Natural killer cell (primary cell): ENCODE data around the gene COL20A1. TPM values are rescaled to one million over a fixed set of nuclear protein-coding genes. Genes with fewer than 3 reads are reported as not detected.

Source experiments
- ATAC-seq, 3 donors: fragments of 150-1000 bp in 2 of 3; fragments of 200-7000 bp in 1 of 3; cut with Tn5 transposase; 1 replicate in 1 of 3; 2 replicates in 2 of 3; pipeline ENCODE4 v1.10.0; 2021; ENCODE audit warnings: mild to moderate bottlenecking in 2 of 3, moderate library complexity in 2 of 3
- DNase-seq, 2 donors: peaks; one replicate each; pipeline versions ENCODE4 v3.0.0 to v3.0.0-alpha.2; 2013 to 2021; ENCODE audit warnings: mixed read lengths in 1 of 2
- H3K27ac ChIP-seq: one replicate; pipeline ENCODE4 v1.5.1; 2013; ENCODE audit warnings: mild to moderate bottlenecking, low read length
- H3K27me3 ChIP-seq: one replicate; pipeline ENCODE4 v1.6.1; 2013; ENCODE audit warnings: low read length; ENCODE audit not compliant: control insufficient read depth, insufficient read depth
- H3K36me3 ChIP-seq: one replicate; pipeline ENCODE4 v1.6.1; 2013; ENCODE audit warnings: low read length; ENCODE audit not compliant: control insufficient read depth, insufficient read depth
- H3K4me1 ChIP-seq: one replicate; pipeline ENCODE4 v1.6.1; 2013; ENCODE audit warnings: low read length; ENCODE audit not compliant: control insufficient read depth, insufficient read depth
- H3K4me3 ChIP-seq: one replicate; pipeline ENCODE4 v1.5.1; 2013; ENCODE audit warnings: low read length
- H3K9me3 ChIP-seq: one replicate; pipeline ENCODE4 v1.6.1; 2013; ENCODE audit warnings: low read length; ENCODE audit not compliant: control insufficient read depth, insufficient read depth
- H3K27ac Mint-ChIP-seq, 2 donors: one replicate each; pipeline ENCODE4 v1.8.0; 2022; ENCODE audit warnings: mild to moderate bottlenecking in 2 of 2, mixed read lengths in 2 of 2, moderate library complexity in 1 of 2
- H3K27me3 Mint-ChIP-seq, 2 donors: one replicate each; pipeline ENCODE4 v1.8.0; 2022; ENCODE audit warnings: low read depth in 2 of 2, mixed read lengths in 2 of 2
- H3K36me3 Mint-ChIP-seq: one replicate; pipeline ENCODE4 v1.8.0; 2022; ENCODE audit warnings: mixed read lengths
- H3K4me1 Mint-ChIP-seq, 2 donors: one replicate each; pipeline ENCODE4 v1.8.0; 2022; ENCODE audit warnings: mixed read lengths in 2 of 2
- H3K4me3 Mint-ChIP-seq: one replicate; pipeline ENCODE4 v1.8.0; 2022; ENCODE audit warnings: mild to moderate bottlenecking, moderate library complexity, mixed read lengths
- H3K9me3 Mint-ChIP-seq, 2 donors: one replicate each; pipeline ENCODE4 v1.8.0; 2022; ENCODE audit warnings: mixed read lengths in 2 of 2
- WGBS: methylation state at CpG from one replicate; pipeline ENCODE4 v1.1.7; 2013; ENCODE audit warnings: missing lambda C conversion rate; ENCODE audit not compliant: insufficient coverage; 5-methylcytosine and 5-hydroxymethylcytosine counted together
- intact Hi-C: fragments of 100-400 bp; cut with micrococcal nuclease; formaldehyde crosslinking; loops from one replicate; pipeline ENCODE4 v1.14.2; 2022
- total RNA-seq, 4 donors: library from RNA; stranded (reverse); fragments of 120-200 nt in 1 of 4; gene quantifications; one replicate each; pipeline versions ENCODE4 v1.2.3 to v1.2.4, GENCODE V29; 2013 to 2022
- TF ChIP-seq, protein P1 (sequence below): fragments of 200-600 bp; IDR thresholded peaks from one replicate; pipeline ENCODE4 v1.8.0; 2022; ENCODE audit warnings: antibody characterized with exemption

Gene COL20A1
- total RNA-seq, 3 donors from 2014 or later (not counting 1 experiment from before 2014, with no cell fraction given), result 0.12 to 0.33 TPM; not detected in 1

DNA sequence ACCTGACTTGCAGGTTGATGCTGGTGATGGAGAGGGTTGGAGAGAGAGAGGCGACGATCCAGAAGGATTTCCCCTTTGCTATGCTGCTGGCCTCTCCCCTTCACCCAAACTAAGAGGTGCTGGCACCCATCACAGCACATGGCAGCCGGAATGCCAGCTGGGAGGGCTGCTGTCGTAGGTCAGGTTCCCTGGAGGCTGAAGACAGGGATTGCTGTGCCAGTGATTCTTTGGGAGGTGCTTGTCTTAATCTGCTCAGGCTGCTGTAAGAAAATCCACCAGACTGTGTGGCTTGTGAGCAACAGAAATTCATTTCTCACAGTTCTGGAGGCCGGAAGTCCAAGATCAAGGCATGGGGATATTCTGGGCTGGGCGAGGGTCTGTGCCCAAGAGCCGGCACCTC, 24.7 kb upstream of the COL20A1 start:
- Histone ChIP-seq H3K36me3 (no peaks in the 10 kb centered on the region), H3K27me3 (no peaks in the 10 kb centered on the region), H3K4me3 (no peak overlapping the region), H3K27ac (no peak overlapping the region), H3K9me3 (no peaks in the 10 kb centered on the region), H3K4me1 (peaks cover 8% of the 10 kb centered on the region)
- peaks cover 10 to 13% of the 10 kb centered on the region in 2 donors for H3K27me3 Mint-ChIP-seq
- H3K4me3 Mint-ChIP-seq, result no peak overlapping the region
- ATAC-seq, result no peak
- peaks cover 7 to 8% of the 10 kb centered on the region in 2 donors for H3K4me1 Mint-ChIP-seq
- no peak overlapping the region for H3K27ac Mint-ChIP-seq
- H3K36me3 Mint-ChIP-seq, result no peaks in the 10 kb centered on the region
- H3K9me3 Mint-ChIP-seq, result no peaks in the 10 kb centered on the region
- DNase-seq, result no peak
- 69% methylated on average over 5 of the region's 7 CpGs for WGBS
- TF ChIP-seq, protein P1, sequence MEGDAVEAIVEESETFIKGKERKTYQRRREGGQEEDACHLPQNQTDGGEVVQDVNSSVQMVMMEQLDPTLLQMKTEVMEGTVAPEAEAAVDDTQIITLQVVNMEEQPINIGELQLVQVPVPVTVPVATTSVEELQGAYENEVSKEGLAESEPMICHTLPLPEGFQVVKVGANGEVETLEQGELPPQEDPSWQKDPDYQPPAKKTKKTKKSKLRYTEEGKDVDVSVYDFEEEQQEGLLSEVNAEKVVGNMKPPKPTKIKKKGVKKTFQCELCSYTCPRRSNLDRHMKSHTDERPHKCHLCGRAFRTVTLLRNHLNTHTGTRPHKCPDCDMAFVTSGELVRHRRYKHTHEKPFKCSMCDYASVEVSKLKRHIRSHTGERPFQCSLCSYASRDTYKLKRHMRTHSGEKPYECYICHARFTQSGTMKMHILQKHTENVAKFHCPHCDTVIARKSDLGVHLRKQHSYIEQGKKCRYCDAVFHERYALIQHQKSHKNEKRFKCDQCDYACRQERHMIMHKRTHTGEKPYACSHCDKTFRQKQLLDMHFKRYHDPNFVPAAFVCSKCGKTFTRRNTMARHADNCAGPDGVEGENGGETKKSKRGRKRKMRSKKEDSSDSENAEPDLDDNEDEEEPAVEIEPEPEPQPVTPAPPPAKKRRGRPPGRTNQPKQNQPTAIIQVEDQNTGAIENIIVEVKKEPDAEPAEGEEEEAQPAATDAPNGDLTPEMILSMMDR, result no peak
- intact Hi-C loops, result no loop called here

DNA sequence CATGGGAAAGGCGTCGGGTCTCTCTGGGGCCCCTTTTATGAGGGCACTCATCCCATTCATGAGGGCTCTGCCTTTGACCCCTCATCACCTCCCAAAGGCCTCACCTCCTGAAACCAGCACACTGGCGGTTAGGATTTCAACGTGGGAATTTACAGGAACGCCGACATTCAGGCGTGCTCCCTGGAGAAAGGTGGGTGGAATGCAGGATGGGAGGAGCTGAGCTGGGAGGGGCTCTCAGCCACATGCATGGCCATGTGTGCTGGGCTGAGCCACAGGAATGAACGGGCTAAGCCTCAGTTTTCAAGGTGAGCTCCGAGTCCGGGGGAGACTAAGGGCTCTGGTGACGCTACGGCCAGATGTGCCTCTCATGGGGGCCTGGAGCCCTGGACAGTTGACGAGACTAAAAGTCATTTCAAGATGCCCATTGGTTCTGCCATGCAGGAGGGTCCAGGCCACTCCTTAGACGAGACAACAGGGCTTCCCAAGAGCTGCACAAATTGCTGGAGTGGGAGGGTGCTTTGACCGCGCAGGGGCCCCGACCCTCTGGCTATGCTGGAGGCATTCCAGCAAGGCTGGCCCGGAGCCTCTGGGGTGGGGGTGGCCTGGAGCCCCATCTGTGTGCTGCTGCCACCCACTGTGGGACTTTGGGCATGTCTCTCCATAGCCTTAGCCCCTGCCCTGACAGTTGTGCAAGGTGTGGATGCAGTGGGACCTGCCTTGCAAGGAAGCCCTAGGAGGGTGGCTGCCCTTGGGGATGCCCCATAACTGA, 24.1 kb upstream of the COL20A1 start:
- no peak overlapping the region for H3K4me3 ChIP-seq
- H3K9me3 ChIP-seq, result no peaks in the 10 kb centered on the region
- H3K27ac ChIP-seq, result no peak overlapping the region
- WGBS, result 66% methylated on average over 18 of the region's 18 CpGs
- H3K4me1 ChIP-seq, result peaks cover 14% of the 10 kb centered on the region
- peaks cover 10 to 13% of the 10 kb centered on the region in 2 donors for H3K27me3 Mint-ChIP-seq
- no peaks in the 10 kb centered on the region for H3K9me3 Mint-ChIP-seq
- H3K36me3 ChIP-seq, result no peaks in the 10 kb centered on the region
- no peak for DNase-seq
- no peak overlapping the region for H3K27ac Mint-ChIP-seq
- TF ChIP-seq, protein P1, result no peak
- intact Hi-C loops, result no loop called here
- no peaks in the 10 kb centered on the region for H3K36me3 Mint-ChIP-seq
- H3K4me3 Mint-ChIP-seq, result no peak overlapping the region
- no peak for ATAC-seq
- H3K27me3 ChIP-seq, result no peaks in the 10 kb centered on the region
- H3K4me1 Mint-ChIP-seq, result peaks cover 13 to 14% of the 10 kb centered on the region in 2 donors

DNA sequence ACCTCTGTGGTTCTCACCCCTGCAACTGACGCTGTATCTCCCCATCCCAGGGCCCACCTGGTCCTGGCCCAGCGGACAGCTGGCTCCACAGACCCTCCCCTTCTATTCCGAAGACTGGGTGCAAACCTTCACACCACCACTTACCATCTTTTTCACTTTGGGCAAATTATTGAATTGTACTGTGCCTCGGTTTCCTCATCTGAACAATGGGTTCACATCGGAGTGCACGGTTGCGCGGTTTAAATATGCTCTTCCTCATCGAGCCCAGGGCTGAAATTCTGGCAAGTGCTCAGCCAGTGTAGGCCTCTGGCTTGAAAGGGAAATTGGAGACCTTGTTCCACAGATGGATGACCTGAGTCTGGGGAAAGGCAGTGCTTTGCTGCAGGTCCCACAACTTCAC, 23.3 kb upstream of the COL20A1 start:
- Mint-ChIP-seq H3K27ac (no peak overlapping the region), H3K9me3 (no peaks in the 10 kb centered on the region), H3K27me3 (peaks cover under 1 to 10% of the 10 kb centered on the region in 2 donors), H3K4me3 (no peak overlapping the region), H3K4me1 (peaks cover 22 to 23% of the 10 kb centered on the region in 2 donors), H3K36me3 (no peaks in the 10 kb centered on the region)
- Histone ChIP-seq H3K4me3 (no peak overlapping the region), H3K27me3 (no peaks in the 10 kb centered on the region), H3K36me3 (no peaks in the 10 kb centered on the region), H3K9me3 (no peaks in the 10 kb centered on the region), H3K27ac (no peak overlapping the region), H3K4me1 (peaks cover 20% of the 10 kb centered on the region)
- WGBS, result 82% methylated on average over 9 of the region's 9 CpGs
- TF ChIP-seq, protein P1, result no peak
- ATAC-seq (no peak), DNase-seq (no peak)
- intact Hi-C loops, result no loop called here
